Measurements from ENCODE around the gene ADARB1. TPM values are rescaled to one million over a fixed set of nuclear protein-coding genes. Genes with fewer than 3 reads are reported as not detected.

Gene ADARB1
- total and polyA plus RNA-seq, 2 experiments from 2014 or later, result 4.8 to 14.8 TPM

DNA sequence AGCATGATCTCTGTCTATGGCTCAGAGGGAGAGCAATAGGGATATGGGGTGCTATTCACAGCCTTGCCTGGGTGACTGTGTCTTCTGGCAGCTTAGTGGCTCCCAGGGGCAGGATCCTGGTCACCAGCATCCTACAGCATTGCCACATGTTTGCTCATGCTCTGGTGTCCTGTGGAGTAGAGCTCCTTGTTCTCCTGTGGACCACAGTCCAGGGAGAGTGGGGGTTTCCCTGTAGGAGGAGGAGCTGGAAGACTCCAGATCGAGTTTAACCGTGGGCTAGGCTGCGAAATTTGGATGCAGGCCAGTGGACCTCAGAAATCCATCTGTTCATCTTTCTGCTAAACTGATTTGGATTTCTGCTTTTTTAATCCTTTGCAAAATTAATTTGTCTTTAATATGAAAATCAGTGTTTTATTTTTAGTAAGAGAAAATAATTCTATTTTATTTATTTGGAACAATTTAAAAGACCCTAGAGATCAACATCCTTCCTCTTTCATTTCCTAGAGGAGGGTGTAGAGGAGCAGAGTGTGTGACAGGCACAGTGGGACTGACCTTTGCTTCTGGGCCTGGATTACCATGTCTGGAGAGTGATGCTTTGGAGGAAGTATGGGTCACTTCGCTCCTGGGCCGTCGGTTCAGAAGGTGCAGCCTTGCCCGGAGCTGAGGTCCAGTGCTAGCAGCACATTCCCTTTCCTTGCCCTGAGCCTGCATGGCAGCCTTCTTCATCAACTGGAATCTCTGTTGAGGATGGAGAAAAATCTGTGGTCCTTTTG lies 17.4 kb downstream of the ADARB1 start:
- no peak for TF ChIP-seq ZNF331 (CRISPR knock-in tag; IDR thresholded peaks at IDR 0.05; ENCODE audit: low read depth)
- TF ChIP-seq, protein P1, sequence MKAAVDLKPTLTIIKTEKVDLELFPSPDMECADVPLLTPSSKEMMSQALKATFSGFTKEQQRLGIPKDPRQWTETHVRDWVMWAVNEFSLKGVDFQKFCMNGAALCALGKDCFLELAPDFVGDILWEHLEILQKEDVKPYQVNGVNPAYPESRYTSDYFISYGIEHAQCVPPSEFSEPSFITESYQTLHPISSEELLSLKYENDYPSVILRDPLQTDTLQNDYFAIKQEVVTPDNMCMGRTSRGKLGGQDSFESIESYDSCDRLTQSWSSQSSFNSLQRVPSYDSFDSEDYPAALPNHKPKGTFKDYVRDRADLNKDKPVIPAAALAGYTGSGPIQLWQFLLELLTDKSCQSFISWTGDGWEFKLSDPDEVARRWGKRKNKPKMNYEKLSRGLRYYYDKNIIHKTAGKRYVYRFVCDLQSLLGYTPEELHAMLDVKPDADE (IDR thresholded peaks at IDR 0.05), result no peak
- TF ChIP-seq STAT1 (IDR thresholded peaks at IDR 0.05; ENCODE audit: unreplicated experiment), result no peak
- no peak for TF ChIP-seq POLR2AphosphoS5 (IDR thresholded peaks at IDR 0.05; ENCODE audit: low read depth)
- no peak for TF ChIP-seq EZH2 (IDR thresholded peaks at IDR 0.05; ENCODE audit: low read depth, unreplicated experiment)
- TF ChIP-seq JUNB (IDR thresholded peaks at IDR 0.05; ENCODE audit: unreplicated experiment), result no peak
- no peak for TF ChIP-seq ZNF114 (CRISPR knock-in tag; IDR thresholded peaks at IDR 0.05)
- TF ChIP-seq, protein P2, sequence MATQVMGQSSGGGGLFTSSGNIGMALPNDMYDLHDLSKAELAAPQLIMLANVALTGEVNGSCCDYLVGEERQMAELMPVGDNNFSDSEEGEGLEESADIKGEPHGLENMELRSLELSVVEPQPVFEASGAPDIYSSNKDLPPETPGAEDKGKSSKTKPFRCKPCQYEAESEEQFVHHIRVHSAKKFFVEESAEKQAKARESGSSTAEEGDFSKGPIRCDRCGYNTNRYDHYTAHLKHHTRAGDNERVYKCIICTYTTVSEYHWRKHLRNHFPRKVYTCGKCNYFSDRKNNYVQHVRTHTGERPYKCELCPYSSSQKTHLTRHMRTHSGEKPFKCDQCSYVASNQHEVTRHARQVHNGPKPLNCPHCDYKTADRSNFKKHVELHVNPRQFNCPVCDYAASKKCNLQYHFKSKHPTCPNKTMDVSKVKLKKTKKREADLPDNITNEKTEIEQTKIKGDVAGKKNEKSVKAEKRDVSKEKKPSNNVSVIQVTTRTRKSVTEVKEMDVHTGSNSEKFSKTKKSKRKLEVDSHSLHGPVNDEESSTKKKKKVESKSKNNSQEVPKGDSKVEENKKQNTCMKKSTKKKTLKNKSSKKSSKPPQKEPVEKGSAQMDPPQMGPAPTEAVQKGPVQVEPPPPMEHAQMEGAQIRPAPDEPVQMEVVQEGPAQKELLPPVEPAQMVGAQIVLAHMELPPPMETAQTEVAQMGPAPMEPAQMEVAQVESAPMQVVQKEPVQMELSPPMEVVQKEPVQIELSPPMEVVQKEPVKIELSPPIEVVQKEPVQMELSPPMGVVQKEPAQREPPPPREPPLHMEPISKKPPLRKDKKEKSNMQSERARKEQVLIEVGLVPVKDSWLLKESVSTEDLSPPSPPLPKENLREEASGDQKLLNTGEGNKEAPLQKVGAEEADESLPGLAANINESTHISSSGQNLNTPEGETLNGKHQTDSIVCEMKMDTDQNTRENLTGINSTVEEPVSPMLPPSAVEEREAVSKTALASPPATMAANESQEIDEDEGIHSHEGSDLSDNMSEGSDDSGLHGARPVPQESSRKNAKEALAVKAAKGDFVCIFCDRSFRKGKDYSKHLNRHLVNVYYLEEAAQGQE (IDR thresholded peaks at IDR 0.05; ENCODE audit: unreplicated experiment), result no peak
- TF ChIP-seq, protein P3, sequence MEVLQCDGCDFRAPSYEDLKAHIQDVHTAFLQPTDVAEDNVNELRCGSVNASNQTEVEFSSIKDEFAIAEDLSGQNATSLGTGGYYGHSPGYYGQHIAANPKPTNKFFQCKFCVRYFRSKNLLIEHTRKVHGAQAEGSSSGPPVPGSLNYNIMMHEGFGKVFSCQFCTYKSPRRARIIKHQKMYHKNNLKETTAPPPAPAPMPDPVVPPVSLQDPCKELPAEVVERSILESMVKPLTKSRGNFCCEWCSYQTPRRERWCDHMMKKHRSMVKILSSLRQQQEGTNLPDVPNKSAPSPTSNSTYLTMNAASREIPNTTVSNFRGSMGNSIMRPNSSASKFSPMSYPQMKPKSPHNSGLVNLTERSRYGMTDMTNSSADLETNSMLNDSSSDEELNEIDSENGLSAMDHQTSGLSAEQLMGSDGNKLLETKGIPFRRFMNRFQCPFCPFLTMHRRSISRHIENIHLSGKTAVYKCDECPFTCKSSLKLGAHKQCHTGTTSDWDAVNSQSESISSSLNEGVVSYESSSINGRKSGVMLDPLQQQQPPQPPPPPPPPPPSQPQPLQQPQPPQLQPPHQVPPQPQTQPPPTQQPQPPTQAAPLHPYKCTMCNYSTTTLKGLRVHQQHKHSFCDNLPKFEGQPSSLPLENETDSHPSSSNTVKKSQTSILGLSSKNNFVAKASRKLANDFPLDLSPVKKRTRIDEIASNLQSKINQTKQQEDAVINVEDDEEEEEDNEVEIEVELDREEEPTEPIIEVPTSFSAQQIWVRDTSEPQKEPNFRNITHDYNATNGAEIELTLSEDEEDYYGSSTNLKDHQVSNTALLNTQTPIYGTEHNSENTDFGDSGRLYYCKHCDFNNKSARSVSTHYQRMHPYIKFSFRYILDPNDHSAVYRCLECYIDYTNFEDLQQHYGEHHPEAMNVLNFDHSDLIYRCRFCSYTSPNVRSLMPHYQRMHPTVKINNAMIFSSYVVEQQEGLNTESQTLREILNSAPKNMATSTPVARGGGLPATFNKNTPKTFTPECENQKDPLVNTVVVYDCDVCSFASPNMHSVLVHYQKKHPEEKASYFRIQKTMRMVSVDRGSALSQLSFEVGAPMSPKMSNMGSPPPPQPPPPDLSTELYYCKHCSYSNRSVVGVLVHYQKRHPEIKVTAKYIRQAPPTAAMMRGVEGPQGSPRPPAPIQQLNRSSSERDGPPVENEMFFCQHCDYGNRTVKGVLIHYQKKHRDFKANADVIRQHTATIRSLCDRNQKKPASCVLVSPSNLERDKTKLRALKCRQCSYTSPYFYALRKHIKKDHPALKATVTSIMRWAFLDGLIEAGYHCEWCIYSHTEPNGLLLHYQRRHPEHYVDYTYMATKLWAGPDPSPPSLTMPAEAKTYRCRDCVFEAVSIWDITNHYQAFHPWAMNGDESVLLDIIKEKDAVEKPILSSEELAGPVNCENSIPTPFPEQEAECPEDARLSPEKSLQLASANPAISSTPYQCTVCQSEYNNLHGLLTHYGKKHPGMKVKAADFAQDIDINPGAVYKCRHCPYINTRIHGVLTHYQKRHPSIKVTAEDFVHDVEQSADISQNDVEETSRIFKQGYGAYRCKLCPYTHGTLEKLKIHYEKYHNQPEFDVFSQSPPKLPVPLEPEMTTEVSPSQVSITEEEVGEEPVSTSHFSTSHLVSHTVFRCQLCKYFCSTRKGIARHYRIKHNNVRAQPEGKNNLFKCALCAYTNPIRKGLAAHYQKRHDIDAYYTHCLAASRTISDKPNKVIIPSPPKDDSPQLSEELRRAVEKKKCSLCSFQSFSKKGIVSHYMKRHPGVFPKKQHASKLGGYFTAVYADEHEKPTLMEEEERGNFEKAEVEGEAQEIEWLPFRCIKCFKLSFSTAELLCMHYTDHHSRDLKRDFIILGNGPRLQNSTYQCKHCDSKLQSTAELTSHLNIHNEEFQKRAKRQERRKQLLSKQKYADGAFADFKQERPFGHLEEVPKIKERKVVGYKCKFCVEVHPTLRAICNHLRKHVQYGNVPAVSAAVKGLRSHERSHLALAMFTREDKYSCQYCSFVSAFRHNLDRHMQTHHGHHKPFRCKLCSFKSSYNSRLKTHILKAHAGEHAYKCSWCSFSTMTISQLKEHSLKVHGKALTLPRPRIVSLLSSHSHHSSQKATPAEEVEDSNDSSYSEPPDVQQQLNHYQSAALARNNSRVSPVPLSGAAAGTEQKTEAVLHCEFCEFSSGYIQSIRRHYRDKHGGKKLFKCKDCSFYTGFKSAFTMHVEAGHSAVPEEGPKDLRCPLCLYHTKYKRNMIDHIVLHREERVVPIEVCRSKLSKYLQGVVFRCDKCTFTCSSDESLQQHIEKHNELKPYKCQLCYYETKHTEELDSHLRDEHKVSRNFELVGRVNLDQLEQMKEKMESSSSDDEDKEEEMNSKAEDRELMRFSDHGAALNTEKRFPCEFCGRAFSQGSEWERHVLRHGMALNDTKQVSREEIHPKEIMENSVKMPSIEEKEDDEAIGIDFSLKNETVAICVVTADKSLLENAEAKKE (CRISPR knock-in tag; IDR thresholded peaks at IDR 0.05), result no peak
- TF ChIP-seq, protein P4, sequence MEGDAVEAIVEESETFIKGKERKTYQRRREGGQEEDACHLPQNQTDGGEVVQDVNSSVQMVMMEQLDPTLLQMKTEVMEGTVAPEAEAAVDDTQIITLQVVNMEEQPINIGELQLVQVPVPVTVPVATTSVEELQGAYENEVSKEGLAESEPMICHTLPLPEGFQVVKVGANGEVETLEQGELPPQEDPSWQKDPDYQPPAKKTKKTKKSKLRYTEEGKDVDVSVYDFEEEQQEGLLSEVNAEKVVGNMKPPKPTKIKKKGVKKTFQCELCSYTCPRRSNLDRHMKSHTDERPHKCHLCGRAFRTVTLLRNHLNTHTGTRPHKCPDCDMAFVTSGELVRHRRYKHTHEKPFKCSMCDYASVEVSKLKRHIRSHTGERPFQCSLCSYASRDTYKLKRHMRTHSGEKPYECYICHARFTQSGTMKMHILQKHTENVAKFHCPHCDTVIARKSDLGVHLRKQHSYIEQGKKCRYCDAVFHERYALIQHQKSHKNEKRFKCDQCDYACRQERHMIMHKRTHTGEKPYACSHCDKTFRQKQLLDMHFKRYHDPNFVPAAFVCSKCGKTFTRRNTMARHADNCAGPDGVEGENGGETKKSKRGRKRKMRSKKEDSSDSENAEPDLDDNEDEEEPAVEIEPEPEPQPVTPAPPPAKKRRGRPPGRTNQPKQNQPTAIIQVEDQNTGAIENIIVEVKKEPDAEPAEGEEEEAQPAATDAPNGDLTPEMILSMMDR (conservative IDR thresholded peaks at IDR 0.05; ENCODE audit: low read depth in 2 of 2), result no peak
- no peak for TF ChIP-seq CREB1 (CRISPR knock-in tag; IDR thresholded peaks at IDR 0.05; ENCODE audit: low read depth)
- TF ChIP-seq EZH2phosphoT487 (IDR thresholded peaks at IDR 0.05; ENCODE audit: unreplicated experiment), result no peak
- TF ChIP-seq NANOG (IDR thresholded peaks at IDR 0.05; ENCODE audit: borderline replicate concordance), result no peak
- peaks cover 21% of the 10 kb centered on the region; the same call in 1 of the 2 replicates for H3K79me2 ChIP-seq (replicated peaks; ENCODE audit: insufficient read depth)
- H3K4me1 ChIP-seq (ENCODE audit: insufficient read depth), result no peaks in the 10 kb centered on the region; the same call in 1 of the 2 replicates
- no peaks in the 10 kb centered on the region for H3K36me3 ChIP-seq (ENCODE audit: insufficient read depth)
- no peak overlapping the region for H3K4me3 Mint-ChIP-seq
- no peak overlapping the region for H3K27ac Mint-ChIP-seq
- H2AFZ ChIP-seq, result no peak overlapping the region
- peaks cover 10% of the 10 kb centered on the region; the same call in 1 of the 2 replicates for H4K20me1 ChIP-seq (replicated peaks; ENCODE audit: insufficient read depth)
- no peak overlapping the region for H3K27ac ChIP-seq (ENCODE audit: low read depth)
- H3K27me3 ChIP-seq (ENCODE audit: insufficient read depth), result no peaks in the 10 kb centered on the region
- no peak for DNase-seq (ENCODE audit: low spot score)
- peaks cover 9% of the 10 kb centered on the region for H3K27me3 Mint-ChIP-seq (ENCODE audit: insufficient read depth, low read depth, poor library complexity)
- no peak overlapping the region for H3K4me2 ChIP-seq
- H3K36me3 Mint-ChIP-seq (ENCODE audit: low read depth), result no peaks in the 10 kb centered on the region
- peaks cover 15% of the 10 kb centered on the region for H3K4me1 Mint-ChIP-seq
- no peak overlapping the region for H3K4me3 ChIP-seq
- no peaks in the 10 kb centered on the region for H3K9me2 ChIP-seq (ENCODE audit: insufficient read depth)
- ATAC-seq, result no peak
- H3F3A ChIP-seq (replicated peaks; ENCODE audit: low read depth), result no peaks in the 10 kb centered on the region
- H3K9me3 Mint-ChIP-seq, result no peaks in the 10 kb centered on the region
